CD4-positive, alpha-beta T cell treated with Interleukin-21 for 1 hour (primary cell): ENCODE data around the gene MOSPD3.
A peak's percentile ranks its signal among the peaks of the same experiment; 100 is the strongest.

Source experiments
- DNase-seq: peaks from one replicate; pipeline ENCODE4 v3.0.0-alpha.2; 2020

Gene MOSPD3

DNA sequence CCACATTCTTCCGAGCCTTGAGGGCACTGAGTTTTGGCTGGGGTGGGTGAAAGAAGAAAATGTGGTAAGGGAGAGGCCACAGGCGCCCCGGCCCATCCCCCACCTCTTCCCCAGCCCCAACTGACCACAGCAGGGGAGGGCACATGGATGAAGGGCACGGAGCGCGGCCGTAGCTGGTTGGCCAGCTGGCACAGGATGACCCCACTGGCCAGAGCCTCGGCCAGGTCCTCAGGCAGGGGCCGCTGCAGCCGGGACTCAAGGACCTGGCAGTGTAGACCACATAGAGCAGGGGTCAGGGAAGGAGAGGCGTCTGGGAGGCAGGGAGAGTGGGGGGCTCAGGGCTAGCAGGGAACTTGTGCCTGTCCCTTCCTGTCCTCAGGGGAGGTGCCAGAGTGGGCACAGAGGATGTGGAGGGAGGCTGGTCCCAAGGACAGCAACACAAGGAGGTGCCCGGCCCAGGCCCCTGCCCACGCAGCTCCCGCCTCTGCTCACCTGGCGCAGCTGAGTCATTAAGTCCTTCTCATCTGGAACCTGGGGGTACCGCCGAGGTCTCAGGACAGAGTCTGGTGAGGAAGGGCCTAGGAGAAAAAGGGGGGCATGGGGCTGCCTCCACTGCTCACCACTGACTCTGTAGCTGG lies 36.5 kb upstream of the MOSPD3 start:
- DNase-seq, result no peak

DNA sequence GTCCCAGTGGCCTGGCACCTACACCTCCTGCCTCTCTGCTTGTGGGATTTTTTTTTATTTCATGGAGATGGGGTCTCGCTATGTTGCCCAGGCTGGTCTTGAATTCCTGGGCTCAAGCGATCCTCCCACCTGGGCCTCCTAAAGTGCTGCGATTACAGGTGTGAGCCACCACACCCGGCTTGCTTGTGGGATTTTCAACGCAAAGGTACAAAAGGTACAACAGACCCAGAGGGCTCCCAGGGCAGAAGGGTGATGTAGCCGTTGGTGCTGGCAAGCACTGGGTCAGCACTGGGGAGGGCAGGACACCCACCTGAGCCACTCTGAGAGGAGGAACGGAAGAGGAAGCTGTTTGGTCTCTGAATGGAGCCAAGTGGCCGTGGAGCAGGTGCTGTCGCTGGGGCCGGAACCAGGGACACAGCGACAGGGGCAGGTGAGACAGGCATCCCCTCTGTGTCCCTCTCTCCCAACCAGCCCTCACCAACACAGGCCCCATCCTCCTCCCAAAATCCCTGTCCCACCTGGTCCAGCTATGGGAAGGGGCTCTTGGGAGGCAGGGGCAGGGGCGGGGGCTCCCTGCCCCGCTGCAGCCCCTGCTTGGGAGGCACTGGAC lies 35.9 kb upstream of the MOSPD3 start:
- DNase-seq, result no peak

DNA sequence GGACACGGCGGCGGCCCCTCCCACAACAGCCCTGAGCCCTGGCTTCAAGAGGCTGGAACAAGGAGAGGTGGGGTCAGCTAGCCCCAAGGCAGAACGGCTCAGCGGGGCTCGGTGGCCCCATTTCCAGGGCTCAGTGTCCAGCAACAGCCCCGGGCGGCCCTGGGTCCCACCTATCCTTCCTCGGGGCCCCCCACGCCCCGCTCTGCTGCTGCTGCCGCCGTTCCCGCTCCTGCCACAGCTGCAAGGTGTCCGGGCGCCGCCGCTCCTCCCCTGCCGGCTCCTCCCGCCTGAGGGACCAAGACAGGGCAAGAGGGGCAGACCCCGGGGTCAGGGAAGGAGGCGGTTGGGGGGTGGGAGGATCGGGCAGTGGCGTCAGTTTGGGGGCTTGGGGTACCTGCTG lies 35.2 kb upstream of the MOSPD3 start:
- no peak for DNase-seq

DNA sequence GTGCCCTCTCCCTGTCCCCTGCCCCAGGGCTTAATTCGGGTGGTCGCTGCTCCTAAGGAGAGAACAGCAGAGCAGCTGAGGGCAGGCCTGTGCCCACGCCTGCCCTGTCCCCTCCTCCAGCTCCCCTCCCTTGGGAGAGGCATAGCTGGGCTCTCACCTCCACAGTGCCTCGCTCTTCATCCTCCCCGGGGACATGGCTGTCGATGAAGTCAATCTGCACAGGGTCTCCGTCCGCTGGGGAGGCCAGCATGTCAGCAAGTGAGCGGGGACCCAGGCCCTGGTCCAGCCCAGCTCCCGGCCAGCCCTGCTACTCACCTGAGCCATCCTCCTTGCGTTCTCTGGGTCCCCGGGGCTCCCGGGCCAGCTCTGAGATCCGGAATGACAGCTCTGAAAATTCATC lies 34.8 kb upstream of the MOSPD3 start:
- DNase-seq, result no peak

DNA sequence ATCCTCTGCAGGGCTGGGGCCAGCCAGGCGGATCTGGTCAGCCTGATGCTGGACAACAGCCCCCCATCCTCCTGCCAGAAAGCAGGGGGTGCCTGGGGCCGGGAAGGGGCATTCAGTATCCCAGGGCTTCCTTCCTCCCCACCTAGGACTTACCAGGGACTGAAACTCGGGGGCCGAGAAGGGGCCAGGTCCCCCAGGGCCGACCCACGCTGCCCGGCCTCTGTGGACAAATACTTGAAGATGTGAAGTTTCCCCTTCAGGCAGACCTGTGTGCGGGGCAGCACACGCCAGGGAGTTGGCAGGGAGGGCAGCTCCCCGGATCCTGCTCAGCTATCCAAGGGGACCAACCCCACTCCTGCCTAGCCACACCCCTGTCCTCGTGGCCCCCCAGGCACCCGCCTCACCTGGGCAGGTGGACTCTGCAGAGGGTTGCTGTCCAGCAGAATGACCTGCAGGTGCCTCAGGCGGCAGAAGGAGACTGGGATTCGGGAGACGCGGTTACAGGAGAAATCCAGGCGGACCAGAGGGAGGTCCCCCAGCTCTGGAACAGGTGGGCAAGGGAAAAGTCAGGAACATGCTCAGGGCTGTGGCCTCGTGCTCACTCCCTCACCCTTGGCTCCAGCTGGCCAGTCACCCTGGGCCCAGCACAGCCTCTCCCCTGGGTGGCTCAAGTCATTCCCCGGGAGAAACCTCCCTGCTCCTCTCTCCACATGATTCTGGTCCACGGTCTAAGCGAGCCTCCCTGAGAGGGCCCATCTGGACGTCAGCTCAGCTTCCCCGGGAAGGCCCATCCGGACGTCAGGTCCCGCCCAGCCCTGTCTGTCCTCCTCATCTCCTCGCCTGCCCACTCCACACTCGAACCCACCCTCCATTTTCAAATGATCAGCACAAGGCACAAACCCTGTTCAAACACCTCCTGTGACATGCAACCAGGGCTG lies 33.8 kb upstream of the MOSPD3 start:
- no peak for DNase-seq

DNA sequence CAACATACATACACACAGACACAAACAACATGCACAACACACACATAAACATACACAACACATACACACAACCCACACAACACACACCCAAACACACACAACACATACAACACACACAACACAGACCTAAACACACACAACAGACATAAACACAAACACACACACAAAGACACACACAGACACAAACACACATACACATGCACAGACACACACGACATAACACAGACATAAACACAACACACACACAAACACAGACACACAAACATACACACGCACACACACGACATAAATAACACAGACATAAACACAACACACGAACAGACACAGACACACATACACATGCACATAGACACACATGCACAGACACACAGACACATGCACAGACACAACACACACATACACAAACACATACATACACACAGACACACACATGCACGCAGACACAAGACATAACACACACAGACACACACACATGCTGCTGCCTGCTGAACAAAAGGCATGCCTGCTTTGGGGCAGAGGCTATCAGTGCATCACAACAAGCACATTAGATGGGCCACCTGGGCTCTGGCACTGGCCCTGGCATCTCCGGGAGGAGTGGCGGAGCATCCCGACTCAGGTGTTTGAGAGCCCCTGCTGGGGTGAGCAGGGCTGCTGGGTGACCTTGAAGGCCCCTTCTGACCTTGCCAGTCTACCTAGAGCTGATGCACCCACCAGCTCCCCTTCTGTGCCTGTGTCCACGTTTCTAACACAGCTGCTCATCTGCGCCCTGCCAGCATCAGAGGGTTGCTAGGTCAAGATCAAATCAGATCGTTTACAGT lies 31.7 kb upstream of the MOSPD3 start:
- no peak for DNase-seq

DNA sequence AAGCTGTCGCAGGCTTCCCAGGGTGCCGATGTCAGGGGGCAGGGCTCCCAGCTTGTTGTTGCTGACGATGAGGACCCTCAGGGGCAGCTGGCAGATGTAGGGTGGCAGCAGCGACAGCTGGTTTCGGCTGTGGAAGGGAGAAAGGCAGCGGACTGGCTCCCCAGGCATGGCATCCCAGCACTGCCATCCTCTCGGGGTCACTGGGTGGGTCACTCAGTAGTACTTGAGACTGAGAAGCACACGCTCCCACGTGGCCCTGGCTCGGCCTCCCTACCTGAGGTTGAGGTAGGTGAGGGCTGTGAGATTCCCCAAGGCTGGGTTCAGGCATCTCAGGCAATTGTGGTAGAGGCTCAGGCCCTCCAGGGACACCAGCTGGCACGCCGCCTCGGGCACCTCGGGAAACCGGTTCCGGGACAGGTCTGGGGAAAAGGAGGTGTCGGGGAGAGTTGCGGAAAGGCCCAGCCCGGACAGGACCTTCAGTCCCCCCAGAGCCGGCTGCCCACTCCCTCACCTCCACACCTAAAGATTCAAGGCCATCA lies 30.2 kb upstream of the MOSPD3 start:
- no peak for DNase-seq

DNA sequence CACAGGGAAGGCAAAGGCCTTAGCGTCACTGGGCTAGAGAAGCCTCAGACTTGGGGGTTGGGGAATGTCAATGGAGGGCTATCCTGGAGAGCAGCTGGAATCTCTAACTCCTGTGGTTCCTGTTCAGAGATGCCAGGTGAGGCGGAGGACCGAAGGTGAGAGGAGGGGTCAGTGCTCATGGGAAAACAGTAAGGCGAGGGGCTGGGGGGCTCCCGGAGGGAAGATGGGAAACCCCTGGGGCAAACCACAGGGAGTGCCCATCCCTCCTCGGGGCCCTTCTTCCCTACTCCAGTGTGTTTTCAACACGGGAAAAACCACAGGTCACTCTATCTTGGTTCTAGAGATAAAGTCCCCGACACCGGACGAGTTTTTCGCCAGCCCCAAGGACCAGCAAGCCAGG lies 29.7 kb upstream of the MOSPD3 start:
- DNase-seq, result no peak

DNA sequence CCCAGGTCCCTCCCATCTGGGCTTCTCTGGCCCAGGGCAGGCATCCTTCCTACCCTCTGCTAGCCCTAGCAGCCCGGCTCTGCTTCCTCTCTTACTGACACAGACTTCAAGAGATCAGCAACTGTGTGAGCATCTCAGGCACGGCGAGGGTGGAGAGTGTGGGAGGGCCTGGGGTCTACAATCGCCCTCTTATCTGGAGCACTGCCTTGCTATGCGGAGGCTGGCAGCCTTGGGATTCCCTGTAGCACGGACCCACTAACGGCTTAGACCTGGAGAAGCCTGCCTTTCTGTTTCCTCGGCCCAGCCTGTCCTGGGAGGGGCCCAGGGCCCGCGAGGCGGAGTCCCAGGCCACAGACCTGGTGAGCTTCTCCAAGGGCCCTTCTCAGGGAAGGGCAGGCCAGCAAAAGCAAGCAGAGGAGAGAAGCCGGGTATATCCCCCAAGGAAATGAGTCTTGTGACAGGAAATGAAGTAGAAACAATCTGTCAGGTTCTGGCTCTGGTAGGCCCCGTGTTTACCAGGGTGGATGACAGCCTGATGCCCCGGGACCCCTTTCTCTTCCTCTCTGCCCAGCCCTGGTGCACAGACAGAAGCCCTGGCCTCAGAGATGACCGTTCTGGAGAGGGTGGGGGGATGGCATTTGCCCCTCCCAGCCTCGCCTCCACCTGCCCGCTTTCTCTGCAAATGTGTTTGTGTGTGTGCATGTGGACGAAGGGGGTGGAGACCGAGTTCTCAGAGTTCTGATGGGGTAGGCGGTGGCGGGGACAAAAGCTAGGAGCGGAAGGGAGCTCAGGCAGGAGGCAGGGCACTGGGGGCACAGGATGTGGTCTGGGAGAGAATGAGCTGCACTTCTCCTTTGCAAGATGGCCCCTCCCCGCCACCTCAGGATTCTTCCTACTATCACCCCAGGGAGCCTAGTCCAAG lies 28.9 kb upstream of the MOSPD3 start:
- peak; percentile 69 for DNase-seq

DNA sequence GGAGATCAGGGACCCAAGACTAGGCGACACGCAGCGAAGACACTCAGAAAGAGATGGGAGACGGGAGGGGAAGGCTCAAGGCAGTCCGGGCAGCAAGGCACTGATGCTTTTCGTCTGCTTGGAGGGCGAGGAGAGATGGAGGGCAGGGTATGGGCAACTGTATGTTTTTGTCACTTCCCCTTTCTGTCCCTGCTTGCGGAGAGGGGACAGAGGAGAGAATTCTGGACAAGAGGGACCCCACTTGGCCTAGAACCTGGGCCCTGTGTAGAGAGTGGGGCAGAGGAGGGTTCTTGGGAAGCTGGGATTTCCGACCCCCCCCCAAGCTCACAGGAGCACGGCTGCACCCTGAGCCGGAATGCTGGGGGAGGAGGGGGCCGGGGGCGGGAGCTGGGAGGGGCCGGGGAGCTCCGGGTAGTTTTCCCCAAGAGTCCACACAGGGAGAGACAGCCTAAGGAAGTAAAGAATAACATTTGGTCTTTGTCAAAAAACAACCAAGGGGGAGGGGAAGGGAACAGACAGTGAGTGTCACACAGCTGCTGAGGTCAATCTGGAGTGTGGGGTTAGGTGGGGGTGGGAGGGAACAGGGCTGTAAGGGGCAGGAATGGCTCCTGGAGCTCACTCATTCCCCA lies 28.2 kb upstream of the MOSPD3 start:
- no peak for DNase-seq

DNA sequence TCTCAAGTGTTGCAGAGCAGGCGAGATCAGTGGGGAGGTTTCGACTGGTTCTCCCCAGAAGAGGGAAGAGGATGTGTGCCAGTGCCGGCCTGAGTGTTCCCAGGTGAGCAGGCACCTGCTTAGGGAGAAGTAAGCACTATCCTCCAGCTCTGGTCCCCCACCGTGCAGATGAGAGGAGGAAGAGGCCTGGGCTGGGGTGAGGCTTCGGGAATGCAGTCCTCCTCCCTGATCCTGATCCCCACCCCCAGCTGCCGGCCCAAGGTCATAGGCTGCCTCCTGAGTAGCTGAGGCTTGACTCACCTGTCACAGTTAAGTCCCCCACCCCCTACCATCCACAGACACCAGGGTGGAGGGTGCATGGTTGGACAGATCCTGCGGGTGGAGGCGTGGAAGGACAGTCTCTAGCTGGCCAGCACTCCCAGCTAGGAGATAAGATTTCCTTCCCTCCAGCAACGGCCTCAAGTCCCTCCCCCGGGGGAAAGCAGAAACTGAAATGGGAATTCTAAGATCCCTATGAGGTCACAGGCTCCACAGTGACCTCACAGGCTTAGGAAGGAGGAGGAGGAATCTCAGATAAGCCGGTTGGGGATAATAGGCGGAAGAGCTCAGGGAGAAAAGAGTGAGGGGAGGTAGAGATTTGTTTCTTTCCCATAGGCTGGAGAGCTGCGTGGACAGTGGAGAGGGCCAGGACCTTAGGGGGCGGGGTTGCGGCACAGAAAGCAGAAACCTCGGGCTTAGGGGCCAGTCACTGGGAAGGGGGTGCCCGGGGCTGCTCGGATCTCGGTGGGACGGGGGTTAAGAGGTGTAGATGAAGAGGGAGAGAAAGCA lies 27.4 kb upstream of the MOSPD3 start:
- no peak for DNase-seq

DNA sequence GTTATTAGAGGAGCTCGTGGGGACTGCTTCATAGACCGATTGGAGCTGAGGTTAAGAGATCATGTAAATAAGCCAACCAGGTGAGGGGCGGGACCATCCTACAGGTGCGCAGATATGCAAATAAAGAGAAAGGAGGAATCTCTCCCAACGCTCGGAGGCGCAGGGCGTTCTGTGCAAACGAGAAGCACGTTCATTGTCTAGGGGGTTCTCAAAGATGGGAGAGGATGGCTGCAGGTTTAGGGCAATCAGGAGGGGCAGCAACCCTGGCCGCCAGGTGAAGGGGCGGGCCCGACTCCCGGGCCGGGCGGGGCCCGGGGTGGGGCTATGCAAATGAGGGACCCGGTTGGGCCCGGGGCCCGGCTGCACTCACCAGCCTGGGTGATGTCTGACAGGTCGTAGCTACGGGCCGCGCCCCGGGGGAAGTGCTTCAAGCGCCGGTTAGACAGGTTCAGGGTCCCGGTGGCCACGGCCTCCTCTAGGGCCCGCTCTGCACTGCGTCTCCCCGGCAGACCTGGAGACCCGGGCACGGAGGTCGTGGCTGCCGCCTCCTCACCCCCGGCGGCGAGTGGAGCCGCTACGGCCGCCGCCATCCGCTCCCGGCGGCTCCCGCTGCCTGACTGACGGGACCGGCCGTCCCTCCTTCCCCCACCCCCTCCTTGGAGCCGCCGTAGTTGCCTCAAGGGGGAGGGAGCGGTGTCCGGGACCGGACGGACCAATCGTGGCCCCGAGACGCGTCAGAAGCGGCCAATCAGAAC lies 26.7 kb upstream of the MOSPD3 start, which contains the start of gene LRCH4:
TSS of gene LRCH4 (minus strand) at position 619 of the 755 bp plus-strand sequence. CDS start at position 590, 29 bp downstream.
- peak; percentile 69 for DNase-seq

DNA sequence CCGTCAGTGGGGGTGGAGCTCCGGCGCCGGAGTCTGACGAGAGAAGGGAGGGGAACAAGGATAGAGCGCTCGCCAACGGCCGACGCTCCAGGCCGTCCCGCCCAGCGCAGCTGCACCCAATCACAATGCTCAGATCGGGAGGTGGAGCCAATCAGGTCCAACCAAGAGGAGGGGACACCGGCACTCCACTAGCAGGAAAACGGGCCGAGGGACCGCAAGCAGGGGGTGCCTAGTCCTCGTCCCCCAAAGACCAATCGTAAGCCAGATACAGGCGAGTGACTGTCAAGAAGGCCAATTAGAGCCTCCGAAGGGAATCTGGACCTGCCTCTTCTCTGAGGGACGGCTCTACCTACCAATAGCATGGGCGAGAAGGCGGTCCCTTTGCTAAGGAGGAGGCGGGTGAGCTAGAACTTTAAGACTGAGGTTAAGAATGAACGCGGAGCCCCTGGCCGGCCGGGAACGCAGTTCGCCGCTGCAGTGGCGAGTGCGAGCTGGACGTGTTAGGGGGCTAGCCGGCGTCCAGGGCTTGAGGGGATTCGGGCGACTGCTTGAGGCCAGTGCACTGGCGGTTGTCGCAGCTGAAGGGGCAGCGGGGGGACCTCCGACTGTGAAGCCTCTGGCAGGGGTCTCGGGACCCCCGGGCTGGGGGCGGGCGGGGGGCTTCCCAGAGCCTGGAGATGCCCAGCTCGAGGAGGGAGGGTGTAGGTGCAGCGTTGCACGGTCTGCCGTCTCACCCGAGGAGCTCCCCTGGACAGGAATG lies 25.9 kb upstream of the MOSPD3 start, which contains the start of gene FBXO24:
TSS of gene FBXO24 (plus strand) at position 63 of the 760 bp plus-strand sequence. CDS start at position 361, 298 bp downstream.
- peak; percentile 100 for DNase-seq

DNA sequence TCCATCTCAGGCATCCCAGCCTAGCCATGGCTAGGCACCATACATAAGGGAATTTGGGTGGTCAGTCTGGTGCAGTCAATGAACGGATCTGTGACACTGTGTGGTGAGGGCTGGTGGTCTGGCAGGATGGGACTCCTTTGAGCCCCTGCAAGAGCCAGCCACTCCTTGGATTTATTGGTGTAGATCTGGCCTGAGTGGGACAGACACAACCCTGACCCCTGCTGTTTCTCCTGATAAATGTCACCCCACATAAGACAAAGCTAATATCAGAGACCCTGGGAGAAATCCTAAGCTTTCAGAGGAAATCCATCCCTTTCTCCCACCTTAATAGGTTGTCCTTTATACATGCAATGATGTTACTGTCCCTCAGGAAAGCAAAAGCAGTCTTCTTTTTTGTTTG lies 23.9 kb upstream of the MOSPD3 start:
- no peak for DNase-seq

DNA sequence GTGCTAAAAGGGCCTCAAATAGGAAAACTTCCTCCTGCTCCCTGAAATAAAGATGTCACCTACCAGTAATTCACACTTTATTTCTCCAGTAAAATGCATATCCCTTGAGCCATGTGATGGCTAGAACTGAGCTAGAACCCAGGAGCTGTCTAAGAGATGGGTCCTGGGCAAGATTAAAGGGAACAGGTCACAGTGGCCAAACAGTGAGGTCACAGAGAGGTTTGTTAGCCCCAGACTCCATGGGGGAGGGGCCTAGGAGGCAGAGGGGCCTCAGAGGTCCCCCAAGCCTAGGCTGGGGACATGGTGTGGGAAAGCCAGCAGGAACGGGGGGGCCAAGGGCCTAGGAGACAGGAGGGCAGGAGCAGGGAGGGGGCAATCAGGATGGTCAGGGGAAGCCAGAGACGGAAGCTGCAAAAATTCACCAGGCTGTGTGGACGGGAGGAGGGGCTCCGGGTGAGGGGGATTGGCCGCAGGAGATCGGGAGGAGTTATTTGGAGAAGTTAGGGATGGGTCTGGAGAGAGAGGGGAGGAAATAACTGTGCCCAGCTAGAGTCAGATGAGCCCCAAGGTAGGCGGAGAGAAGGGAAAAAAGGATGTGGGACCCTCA lies 22.9 kb upstream of the MOSPD3 start:
- DNase-seq, result no peak

DNA sequence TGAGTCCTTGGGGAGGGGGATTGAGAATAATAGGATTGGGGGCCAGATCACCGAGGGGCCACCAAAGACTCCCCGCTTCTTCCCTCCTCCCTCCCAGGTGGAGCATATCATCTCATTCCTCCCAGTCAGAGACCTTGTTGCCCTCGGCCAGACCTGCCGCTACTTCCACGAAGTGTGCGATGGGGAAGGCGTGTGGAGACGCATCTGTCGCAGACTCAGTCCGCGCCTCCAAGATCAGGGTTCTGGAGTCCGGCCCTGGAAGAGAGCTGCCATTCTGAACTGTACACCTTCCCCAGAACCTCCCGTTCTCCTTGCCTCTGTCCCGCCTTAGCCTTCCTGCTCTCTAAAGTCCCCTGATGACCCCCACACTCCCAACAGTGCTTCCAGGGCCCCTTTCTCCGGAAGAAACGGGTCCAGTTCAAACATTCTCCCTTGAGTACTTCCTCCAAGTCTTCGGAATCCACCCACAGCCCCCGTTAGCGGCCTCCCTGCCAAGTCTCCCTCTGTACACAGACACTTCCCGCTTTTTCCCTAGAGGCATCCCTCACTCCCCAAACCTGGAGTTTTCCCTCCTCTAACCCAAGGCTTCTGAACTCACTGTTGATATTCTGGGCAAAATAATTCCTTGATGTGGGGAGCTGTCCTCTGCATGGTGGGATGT lies 22.1 kb upstream of the MOSPD3 start:
- DNase-seq, result no peak

DNA sequence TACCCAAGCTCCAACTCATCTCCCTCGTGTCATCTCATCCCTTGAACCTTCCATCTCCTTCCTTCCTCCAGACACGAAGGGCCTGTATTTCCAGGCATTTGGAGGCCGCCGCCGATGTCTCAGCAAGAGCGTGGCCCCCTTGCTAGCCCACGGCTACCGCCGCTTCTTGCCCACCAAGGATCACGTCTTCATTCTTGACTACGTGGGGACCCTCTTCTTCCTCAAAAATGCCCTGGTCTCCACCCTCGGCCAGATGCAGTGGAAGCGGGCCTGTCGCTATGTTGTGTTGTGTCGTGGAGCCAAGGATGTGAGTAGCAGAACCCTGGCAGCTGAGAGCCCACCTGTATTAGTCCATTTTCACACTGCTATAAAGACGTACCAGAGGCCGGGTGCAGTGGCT lies 20.7 kb upstream of the MOSPD3 start:
- no peak for DNase-seq
